Body of pancreas (tissue), 4 donors: ENCODE data around the gene UQCRC1.

ENCODE experiments used
- CTCF ChIP-seq, 7 experiments: fragments of 450-650 bp in 4 of 7; fragments of 200-600 bp in 3 of 7; sonication (generic) in 3 of 7; IDR thresholded peaks; one replicate each; pipeline ENCODE4 v1.5.1; 2016 to 2019; ENCODE audit warnings: antibody characterized with exemption in 7 of 7
- POLR2A ChIP-seq, 3 donors: fragments of 450-650 bp; IDR thresholded peaks; one replicate each; pipeline ENCODE4 v1.6.1; 2016; ENCODE audit warnings: antibody characterized with exemption in 3 of 3, mild to moderate bottlenecking in 2 of 3

DNA sequence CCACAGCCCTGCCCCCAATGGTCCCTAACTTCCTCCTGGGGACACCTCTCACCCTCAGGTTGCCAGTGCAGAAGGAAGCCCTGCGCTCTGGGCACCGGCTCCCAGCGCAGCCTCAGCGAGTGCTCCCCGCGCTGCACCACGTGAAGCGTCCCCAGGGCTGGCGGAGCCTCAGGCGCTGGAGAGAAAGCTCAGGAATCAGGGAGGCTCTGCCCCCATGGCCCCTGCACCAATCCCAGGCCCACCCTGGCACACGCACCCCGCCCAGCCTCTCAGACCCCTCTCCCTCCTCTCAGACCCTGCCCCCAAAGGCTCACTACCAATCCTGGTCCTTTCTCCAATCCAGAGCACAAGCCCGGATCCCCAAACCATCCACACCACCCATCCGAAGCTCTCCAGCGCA is 21.2 kb downstream of the UQCRC1 start:
- no peak for TF ChIP-seq POLR2A (IDR thresholded peaks at IDR 0.05)
- no peak for TF ChIP-seq CTCF (IDR thresholded peaks at IDR 0.05)
